PC-3 (cell line): ENCODE results near the gene ATIC. TPM values are rescaled to one million over a fixed set of nuclear protein-coding genes. Genes with fewer than 3 reads are reported as not detected.

Experiments
- ATAC-seq: fragments of 200-7000 bp; cut with Tn5 transposase; 2 replicates; pipeline ENCODE4 v1.9.1; 2020; ENCODE audit warnings: mild to moderate bottlenecking, moderate library complexity
- BruUV-seq: library from RNA; stranded (reverse); fragments of 400-500 nt; replicated peaks from 2 replicates; lab custom pipeline; 2021; lab: Mats Ljungman, UMichigan
- CTCF ChIA-PET: fragments of 300-600 bp; sonication (Branson Sonifier 250); formaldehyde crosslinking; loops from one replicate; lab custom pipeline; 2022; ENCODE audit warnings: antibody characterized with exemption; lab: Charles Lee
- POLR2A ChIA-PET: fragments of 300-600 bp; sonication (Branson Sonifier 250); formaldehyde crosslinking; loops from one replicate; lab custom pipeline; 2022; ENCODE audit warnings: antibody characterized with exemption; ENCODE audit not compliant: unreplicated experiment; lab: Charles Lee
- DNase-seq: peaks from one replicate; pipeline ENCODE4 v3.0.0-alpha.2; 2015
- H2AFZ ChIP-seq: fragments of 300-600 bp; sonication (generic); 2 replicates; pipeline ENCODE4 v1.6.0; 2016; ENCODE audit warnings: antibody characterized with exemption, low read length
- H3F3A ChIP-seq: fragments of 300-600 bp; sonication (generic); one replicate; pipeline ENCODE4 v1.6.0; 2017; ENCODE audit warnings: antibody characterized with exemption, low read length, control low read depth, mild to moderate bottlenecking; ENCODE audit not compliant: unreplicated experiment
- H3K27ac ChIP-seq: fragments of 300-600 bp; sonication (generic); 2 replicates; pipeline ENCODE4 v1.5.1; 2016; ENCODE audit warnings: mild to moderate bottlenecking, low read length
- H3K27me3 ChIP-seq: fragments of 300-600 bp; sonication (generic); 2 replicates; pipeline ENCODE4 v1.6.1; 2016; ENCODE audit warnings: low read length, mixed read lengths
- H3K36me3 ChIP-seq: fragments of 300-600 bp; sonication (generic); 2 replicates; pipeline ENCODE4 v1.6.1; 2016; ENCODE audit warnings: low read depth, mixed run types, low read length, mixed read lengths
- H3K4me1 ChIP-seq: fragments of 300-600 bp; sonication (generic); 2 replicates; pipeline ENCODE4 v1.5.1; 2016; ENCODE audit warnings: low read length; ENCODE audit not compliant: insufficient read depth
- H3K4me2 ChIP-seq: fragments of 300-600 bp; sonication (generic); 2 replicates; pipeline ENCODE4 v1.6.0; 2016; ENCODE audit warnings: low read length
- H3K4me3 ChIP-seq: fragments of 300-600 bp; sonication (generic); 2 replicates; pipeline ENCODE4 v1.5.1; 2016; ENCODE audit warnings: mild to moderate bottlenecking, low read length, mixed read lengths
- H3K79me2 ChIP-seq: fragments of 300-600 bp; sonication (generic); 2 replicates; pipeline ENCODE4 v1.6.1; 2017; ENCODE audit warnings: low read length, mixed read lengths
- H3K9ac ChIP-seq: fragments of 300-600 bp; sonication (generic); 2 replicates; pipeline ENCODE4 v1.6.0; 2016; ENCODE audit warnings: mild to moderate bottlenecking, low read length
- H3K9me2 ChIP-seq: fragments of 300-600 bp; sonication (generic); replicated peaks from 2 replicates; pipeline ENCODE4 v1.6.1; 2016; ENCODE audit warnings: mixed run types, low read length, mixed read lengths
- H3K9me3 ChIP-seq: fragments of 300-600 bp; sonication (generic); 2 replicates; pipeline ENCODE4 v1.6.1; 2016; ENCODE audit warnings: low read length, mixed read lengths
- H4K20me1 ChIP-seq: fragments of 300-600 bp; sonication (generic); 2 replicates; pipeline ENCODE4 v1.6.1; 2016; ENCODE audit warnings: low read length, mixed read lengths
- EZH2 ChIP-seq: fragments of 300-600 bp; sonication (generic); IDR thresholded peaks from one replicate; pipeline ENCODE4 v1.6.1; 2017; ENCODE audit warnings: antibody characterized with exemption, mild to moderate bottlenecking, low read length; ENCODE audit not compliant: unreplicated experiment
- EZH2phosphoT487 ChIP-seq: fragments of 300-600 bp; sonication (generic); IDR thresholded peaks from 2 replicates; pipeline ENCODE4 v1.6.1; 2018; ENCODE audit warnings: mild to moderate bottlenecking, antibody characterized with exemption, low read length, borderline replicate concordance
- intact Hi-C: fragments of 100-400 bp; cut with micrococcal nuclease; formaldehyde crosslinking; loops from 2 replicates; pipeline ENCODE4 v1.9.0; 2023
- total RNA-seq: library from RNA; depleted of rRNA; stranded (reverse); fragments of >200 nt; gene quantifications from 2 replicates; pipeline ENCODE4 v1.2.3, GENCODE V29; 2014
- TF ChIP-seq, protein P1 (sequence below): fragments of 300-600 bp; sonication (generic); conservative IDR thresholded peaks from 2 replicates; pipeline ENCODE4 v1.5.1; 2017; ENCODE audit warnings: antibody characterized with exemption, low read depth, mild to moderate bottlenecking, low read length

The ATIC gene
- total RNA-seq, 1 experiment from 2014 or later = 41.7 TPM

DNA sequence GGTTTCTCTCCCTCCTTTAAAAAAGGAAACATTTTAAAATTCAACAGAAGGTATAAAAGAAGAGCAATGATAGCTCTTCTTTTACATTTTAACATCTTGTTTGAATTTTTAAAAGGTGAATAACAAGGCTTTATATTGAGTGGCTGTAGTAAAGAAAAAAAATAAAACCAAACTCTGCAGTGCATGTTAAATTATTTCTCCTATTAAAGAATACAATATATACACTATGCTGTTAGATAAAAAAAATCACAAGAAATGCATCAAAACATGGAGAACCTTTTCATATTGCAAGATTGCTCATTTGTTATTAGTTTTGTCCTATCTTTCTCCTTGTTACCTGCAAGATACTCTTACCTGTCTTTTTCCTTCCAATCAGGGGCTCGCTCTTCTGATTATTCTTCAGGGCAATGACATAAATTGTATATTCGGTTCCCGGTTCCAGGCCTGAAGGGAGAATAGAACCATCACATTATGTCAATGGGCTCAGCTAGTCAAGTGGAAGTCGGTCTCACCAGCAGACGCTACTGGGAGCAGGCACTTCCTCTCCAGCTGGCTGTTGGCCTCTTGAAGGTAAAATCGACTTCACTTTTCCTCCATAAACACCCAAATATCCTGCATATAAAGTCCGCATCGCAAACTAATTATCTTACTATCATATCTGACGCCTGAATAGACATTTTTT is 61.2 kb downstream of the ATIC start:
- Histone ChIP-seq H3K9ac (no peak overlapping the region), H3K27me3 (no peaks in the 10 kb centered on the region), H3K36me3 (peaks cover 63% of the 10 kb centered on the region), H3K79me2 (no peaks in the 10 kb centered on the region), H4K20me1 (no peaks in the 10 kb centered on the region), H3K9me2 (no peaks in the 10 kb centered on the region), H3K4me2 (no peak overlapping the region), H3K4me3 (no peak overlapping the region), H3F3A (no peaks in the 10 kb centered on the region), H3K4me1 (no peaks in the 10 kb centered on the region), H3K9me3 (no peaks in the 10 kb centered on the region), H2AFZ (no peak overlapping the region), H3K27ac (no peak overlapping the region)
- intact Hi-C loops = no loop called here
- ATAC-seq (no peak), DNase-seq (no peak)
- ChIA-PET POLR2A (no interaction called here), CTCF (no interaction called here)
- BruUV-seq = no TSS peak
- TF ChIP-seq EZH2phosphoT487 = no peak

DNA sequence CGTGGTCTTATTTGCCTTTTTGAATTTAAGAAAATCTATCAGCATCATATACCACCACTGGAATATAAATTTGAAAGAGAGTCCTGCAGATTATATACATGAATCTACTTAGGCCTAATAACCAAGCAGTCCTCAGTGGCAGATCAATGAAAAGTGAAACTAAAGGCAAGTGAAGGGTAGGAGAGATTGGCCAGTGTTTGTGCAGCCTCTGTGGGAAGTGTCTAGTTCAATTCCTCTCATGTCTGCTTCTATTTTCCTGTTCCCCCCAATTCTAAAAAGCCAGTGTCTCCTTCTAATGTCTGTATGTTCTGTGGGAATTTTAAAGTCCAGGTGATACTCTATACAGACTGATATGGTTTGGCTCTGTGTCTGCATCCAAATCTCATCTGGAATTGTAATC is 62.1 kb downstream of the ATIC start:
- Histone ChIP-seq H3K9me2 (no peaks in the 10 kb centered on the region), H3K27me3 (no peaks in the 10 kb centered on the region), H3K4me1 (no peaks in the 10 kb centered on the region), H3K27ac (no peak overlapping the region), H3F3A (no peaks in the 10 kb centered on the region), H3K36me3 (peaks cover 61% of the 10 kb centered on the region), H3K4me3 (no peak overlapping the region), H3K4me2 (no peak overlapping the region), H3K9me3 (no peaks in the 10 kb centered on the region), H2AFZ (no peak overlapping the region), H3K9ac (no peak overlapping the region), H4K20me1 (no peaks in the 10 kb centered on the region), H3K79me2 (no peaks in the 10 kb centered on the region)
- DNase-seq (no peak), ATAC-seq (no peak)
- no TSS peak for BruUV-seq
- TF ChIP-seq EZH2 = no peak
- TF ChIP-seq, protein P1, sequence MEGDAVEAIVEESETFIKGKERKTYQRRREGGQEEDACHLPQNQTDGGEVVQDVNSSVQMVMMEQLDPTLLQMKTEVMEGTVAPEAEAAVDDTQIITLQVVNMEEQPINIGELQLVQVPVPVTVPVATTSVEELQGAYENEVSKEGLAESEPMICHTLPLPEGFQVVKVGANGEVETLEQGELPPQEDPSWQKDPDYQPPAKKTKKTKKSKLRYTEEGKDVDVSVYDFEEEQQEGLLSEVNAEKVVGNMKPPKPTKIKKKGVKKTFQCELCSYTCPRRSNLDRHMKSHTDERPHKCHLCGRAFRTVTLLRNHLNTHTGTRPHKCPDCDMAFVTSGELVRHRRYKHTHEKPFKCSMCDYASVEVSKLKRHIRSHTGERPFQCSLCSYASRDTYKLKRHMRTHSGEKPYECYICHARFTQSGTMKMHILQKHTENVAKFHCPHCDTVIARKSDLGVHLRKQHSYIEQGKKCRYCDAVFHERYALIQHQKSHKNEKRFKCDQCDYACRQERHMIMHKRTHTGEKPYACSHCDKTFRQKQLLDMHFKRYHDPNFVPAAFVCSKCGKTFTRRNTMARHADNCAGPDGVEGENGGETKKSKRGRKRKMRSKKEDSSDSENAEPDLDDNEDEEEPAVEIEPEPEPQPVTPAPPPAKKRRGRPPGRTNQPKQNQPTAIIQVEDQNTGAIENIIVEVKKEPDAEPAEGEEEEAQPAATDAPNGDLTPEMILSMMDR = no peak
- no peak for TF ChIP-seq EZH2phosphoT487
- POLR2A ChIA-PET = no interaction called here
- intact Hi-C loops = no loop called here
- CTCF ChIA-PET = no interaction called here

DNA sequence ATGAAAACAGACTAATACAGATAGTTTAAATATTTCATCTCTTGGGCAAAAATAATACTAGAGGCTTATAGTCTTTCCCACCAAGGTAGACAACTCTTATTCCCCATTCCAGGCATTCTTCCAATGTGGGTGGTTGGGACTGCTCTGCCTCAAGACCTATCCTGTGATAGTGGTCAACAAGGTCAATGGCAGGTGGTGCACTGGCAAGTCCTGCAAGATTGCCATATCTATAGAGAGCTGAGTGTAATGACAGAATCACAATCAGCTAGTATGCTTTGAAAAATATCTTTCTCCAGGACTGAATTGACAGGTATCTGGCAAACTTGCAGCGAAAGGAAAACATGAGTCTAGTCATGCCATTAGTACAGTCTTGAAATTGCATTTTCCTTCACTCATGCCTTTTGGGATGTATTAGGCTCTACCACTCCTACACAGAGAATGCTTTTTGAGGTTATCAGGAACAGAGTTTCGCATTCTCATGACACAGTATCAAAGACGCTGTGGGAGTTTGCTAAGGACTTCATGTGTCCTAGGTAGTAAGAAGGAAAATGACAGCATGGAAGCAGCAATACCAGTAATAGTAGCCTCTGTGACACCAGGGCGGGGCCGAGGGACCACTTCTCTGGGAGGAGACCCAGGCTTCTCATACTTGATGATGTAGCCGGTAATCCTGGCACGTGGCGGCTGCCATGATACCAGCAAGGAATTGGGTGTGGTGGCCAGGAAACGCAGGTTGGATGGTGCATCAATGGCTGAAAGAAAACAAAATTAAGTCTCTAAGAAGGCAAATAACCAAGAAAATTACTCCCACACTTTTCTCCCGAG is 63.0 kb downstream of the ATIC start:
- Histone ChIP-seq H4K20me1 (no peaks in the 10 kb centered on the region), H3K9ac (no peak overlapping the region), H3K79me2 (no peaks in the 10 kb centered on the region), H3K9me3 (no peaks in the 10 kb centered on the region), H3K9me2 (no peaks in the 10 kb centered on the region), H3K36me3 (peaks cover 55% of the 10 kb centered on the region), H3K27ac (no peak overlapping the region), H3K4me2 (no peak overlapping the region), H2AFZ (no peak overlapping the region), H3F3A (no peaks in the 10 kb centered on the region), H3K27me3 (no peaks in the 10 kb centered on the region), H3K4me1 (no peaks in the 10 kb centered on the region), H3K4me3 (no peak overlapping the region)
- CTCF ChIA-PET = no interaction called here
- no peak for ATAC-seq
- POLR2A ChIA-PET = no interaction called here
- intact Hi-C loops = no loop called here
- no peak for DNase-seq
- TF ChIP-seq, protein P1 = no peak
- TF ChIP-seq EZH2 (no peak), EZH2phosphoT487 (no peak)
- BruUV-seq = no TSS peak
